CD4-positive, alpha-beta T cell (primary cell): ENCODE measurements around the gene PCED1B. TPM values are rescaled to one million over a fixed set of nuclear protein-coding genes. Genes with fewer than 3 reads are reported as not detected.
"Not testable (repeated sequence)": the region's sequence is repeated elsewhere in the genome, so short reads cannot be mapped to it uniquely, and the experiment has no call there.

Experiments used
- ATAC-seq: fragments of 200-7000 bp; cut with Tn5 transposase; one replicate; pipeline ENCODE4 v1.10.0; 2022; ENCODE audit warnings: mild to moderate bottlenecking; ENCODE audit not compliant: poor library complexity
- CTCF ChIA-PET: fragments of 350-600 bp; sonication (Branson Sonifier 250); formaldehyde crosslinking; loops from one replicate; lab custom pipeline; 2021; ENCODE audit warnings: antibody characterized with exemption, inconsistent platforms; lab: Charles Lee
- POLR2A ChIA-PET: fragments of 350-600 bp; sonication (Branson Sonifier 250); formaldehyde crosslinking; loops from one replicate; lab custom pipeline; 2021; ENCODE audit warnings: antibody characterized with exemption, inconsistent platforms; lab: Charles Lee
- DNase-seq, 14 experiments: peaks; one replicate each; pipeline ENCODE4 v3.0.0-alpha.2; 2013 to 2020; ENCODE audit warnings: mixed read lengths in 2 of 14
- H3K27ac ChIP-seq, 2 donors: one replicate each; pipeline versions ENCODE4 v1.5.1 to v1.7.0; 2013; ENCODE audit warnings: low read length in 2 of 2, low read depth in 1 of 2, mild to moderate bottlenecking in 1 of 2
- H3K27me3 ChIP-seq, 2 experiments: 1 replicate in 1 of 2; 2 replicates in 1 of 2; pipeline versions ENCODE4 v1.6.1 to v1.7.0; 2013; ENCODE audit warnings: low read length in 2 of 2, control low read depth in 1 of 2, mild to moderate bottlenecking in 1 of 2, moderate library complexity in 1 of 2; ENCODE audit not compliant: insufficient read depth in 2 of 2, control insufficient read depth in 1 of 2
- H3K36me3 ChIP-seq: one replicate; pipeline ENCODE4 v1.6.1; 2013; ENCODE audit warnings: low read length, control low read depth; ENCODE audit not compliant: insufficient read depth
- H3K4me1 ChIP-seq: one replicate; pipeline ENCODE4 v1.6.1; 2013; ENCODE audit warnings: low read length, control low read depth; ENCODE audit not compliant: insufficient read depth
- H3K4me3 ChIP-seq: one replicate; pipeline ENCODE4 v1.5.1; 2013; ENCODE audit warnings: mild to moderate bottlenecking, low read length, moderate library complexity
- H3K9me3 ChIP-seq, 2 experiments: 1 replicate in 1 of 2; 2 replicates in 1 of 2; pipeline versions ENCODE4 v1.6.1 to v1.7.0; 2013; ENCODE audit warnings: low read length in 2 of 2, mild to moderate bottlenecking in 2 of 2, control low read depth in 1 of 2, moderate library complexity in 1 of 2; ENCODE audit not compliant: control insufficient read depth in 1 of 2, insufficient read depth in 1 of 2
- H3K27ac Mint-ChIP-seq: one replicate; pipeline ENCODE4 v1.8.0; 2020; ENCODE audit warnings: mixed read lengths
- H3K27me3 Mint-ChIP-seq: one replicate; pipeline ENCODE4 v1.8.0; 2021; ENCODE audit warnings: mixed read lengths
- H3K36me3 Mint-ChIP-seq: one replicate; pipeline ENCODE4 v1.8.0; 2021; ENCODE audit warnings: low read depth, mixed read lengths
- H3K4me1 Mint-ChIP-seq: one replicate; pipeline ENCODE4 v1.8.0; 2021; ENCODE audit warnings: low read depth, mixed read lengths
- H3K4me3 Mint-ChIP-seq: one replicate; pipeline ENCODE4 v1.8.0; 2020; ENCODE audit warnings: mild to moderate bottlenecking, mixed read lengths
- H3K9me3 Mint-ChIP-seq: one replicate; pipeline ENCODE4 v1.8.0; 2020; ENCODE audit warnings: mixed read lengths
- intact Hi-C, 2 experiments: fragments of 100-400 bp; cut with DNase I in 1 of 2; cut with micrococcal nuclease in 1 of 2; formaldehyde crosslinking; loops; one replicate each; pipeline versions ENCODE4 v1.15.1 to v1.9.0; 2023 to 2025; cut with DNase I, micrococcal nuclease
- total RNA-seq, 174 experiments: library from RNA in 2 of 174; stranded (reverse) in 2 of 174; gene quantifications; one replicate each; pipeline ENCODE4 v1.2.3 and lab custom pipeline; 2021 to 2026
- TF ChIP-seq, protein P1 (sequence below): fragments of 200-600 bp; IDR thresholded peaks from one replicate; pipeline ENCODE4 v1.8.0; 2022; ENCODE audit warnings: antibody characterized with exemption, mild to moderate bottlenecking

Gene PCED1B
- total RNA-seq, 2 experiments from 2014 or later: 18.7 to 20.0 TPM

DNA sequence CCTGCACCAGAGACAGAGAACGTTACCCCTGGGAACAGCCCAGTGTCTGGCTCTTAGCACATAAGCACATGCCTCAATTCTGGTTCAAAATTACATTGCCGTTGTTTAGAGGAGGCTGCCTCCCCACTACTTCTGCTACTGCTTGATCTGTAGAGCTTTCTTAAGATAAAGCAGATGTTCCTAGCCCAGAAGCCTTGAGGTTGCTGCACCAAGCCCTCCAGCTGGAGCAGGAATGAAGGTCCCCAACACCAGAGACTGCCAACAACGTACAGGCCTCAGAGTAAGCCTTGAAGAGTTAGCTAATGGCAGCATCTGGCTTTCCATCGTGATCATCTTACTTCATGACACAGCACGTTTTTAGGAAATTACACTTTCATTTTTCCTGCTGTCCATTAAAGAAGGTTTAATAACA, 35.1 kb downstream of the PCED1B start:
- Mint-ChIP-seq H3K4me1 (peaks cover 27% of the 10 kb centered on the region), H3K36me3 (peaks cover 85% of the 10 kb centered on the region), H3K4me3 (no peak overlapping the region), H3K9me3 (no peaks in the 10 kb centered on the region), H3K27me3 (no peaks in the 10 kb centered on the region), H3K27ac (no peak overlapping the region)
- no peak overlapping the region for H3K4me3 ChIP-seq
- H3K9me3 ChIP-seq: no peaks in the 10 kb centered on the region
- DNase-seq: no peak
- no peak for ATAC-seq
- intact Hi-C loops: no loop called here
- no peak overlapping the region for H3K27ac ChIP-seq
- peaks cover 16% of the 10 kb centered on the region for H3K36me3 ChIP-seq
- TF ChIP-seq, protein P1, sequence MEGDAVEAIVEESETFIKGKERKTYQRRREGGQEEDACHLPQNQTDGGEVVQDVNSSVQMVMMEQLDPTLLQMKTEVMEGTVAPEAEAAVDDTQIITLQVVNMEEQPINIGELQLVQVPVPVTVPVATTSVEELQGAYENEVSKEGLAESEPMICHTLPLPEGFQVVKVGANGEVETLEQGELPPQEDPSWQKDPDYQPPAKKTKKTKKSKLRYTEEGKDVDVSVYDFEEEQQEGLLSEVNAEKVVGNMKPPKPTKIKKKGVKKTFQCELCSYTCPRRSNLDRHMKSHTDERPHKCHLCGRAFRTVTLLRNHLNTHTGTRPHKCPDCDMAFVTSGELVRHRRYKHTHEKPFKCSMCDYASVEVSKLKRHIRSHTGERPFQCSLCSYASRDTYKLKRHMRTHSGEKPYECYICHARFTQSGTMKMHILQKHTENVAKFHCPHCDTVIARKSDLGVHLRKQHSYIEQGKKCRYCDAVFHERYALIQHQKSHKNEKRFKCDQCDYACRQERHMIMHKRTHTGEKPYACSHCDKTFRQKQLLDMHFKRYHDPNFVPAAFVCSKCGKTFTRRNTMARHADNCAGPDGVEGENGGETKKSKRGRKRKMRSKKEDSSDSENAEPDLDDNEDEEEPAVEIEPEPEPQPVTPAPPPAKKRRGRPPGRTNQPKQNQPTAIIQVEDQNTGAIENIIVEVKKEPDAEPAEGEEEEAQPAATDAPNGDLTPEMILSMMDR: no peak
- ChIA-PET POLR2A (no interaction called here), CTCF (no interaction called here)
- H3K27me3 ChIP-seq: no peaks in the 10 kb centered on the region
- H3K4me1 ChIP-seq: peaks cover 9% of the 10 kb centered on the region

GRCh38 chr12:47117305-47117704, 37.9 kb downstream of the PCED1B start:
- intact Hi-C loops, H3K4me3 ChIP-seq: not testable (repeated sequence)
- peaks cover 69% of the 10 kb centered on the region for H3K36me3 Mint-ChIP-seq

DNA sequence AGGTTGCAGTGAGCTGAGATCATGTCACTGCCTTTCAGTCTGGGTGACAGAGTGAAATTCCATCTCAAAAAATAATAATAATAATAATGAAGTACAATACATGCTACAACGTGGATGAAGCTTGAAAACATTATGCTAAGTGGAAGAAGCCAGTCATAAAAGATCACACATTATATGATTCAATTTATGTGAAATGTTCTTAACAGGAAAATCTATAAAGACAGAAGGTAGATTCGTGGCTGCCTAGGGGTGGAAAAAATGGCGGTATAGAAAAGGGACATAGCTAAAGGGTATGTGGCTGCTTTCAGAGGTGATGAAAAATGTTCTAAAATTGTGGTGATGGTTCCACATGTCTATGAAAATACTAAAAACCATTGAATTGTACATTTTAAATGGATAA, 41.3 kb downstream of the PCED1B start:
- Mint-ChIP-seq H3K27me3 (no peaks in the 10 kb centered on the region), H3K4me1 (peaks cover 16% of the 10 kb centered on the region), H3K9me3 (no peaks in the 10 kb centered on the region), H3K36me3 (peaks cover 60% of the 10 kb centered on the region), H3K4me3 (no peak overlapping the region), H3K27ac (no peak overlapping the region)
- Histone ChIP-seq H3K9me3 (no peaks in the 10 kb centered on the region), H3K4me1 (no peaks in the 10 kb centered on the region), H3K36me3 (no peaks in the 10 kb centered on the region), H3K27me3 (no peaks in the 10 kb centered on the region), H3K4me3 (no peak overlapping the region), H3K27ac (no peak overlapping the region)
- DNase-seq (no peak), ATAC-seq (no peak)
- CTCF ChIA-PET: interaction anchor here (1.6 kb wide), 1 partner anchor 42 kb away, joined by 3 read pairs; no protein-coding TSS in a partner anchor
- TF ChIP-seq, protein P1: no peak
- intact Hi-C loops: no loop called here
- POLR2A ChIA-PET: no interaction called here

More at GRCh38 chr12:47117305-47117704, 37.9 kb downstream of the PCED1B start:
- H3K36me3 ChIP-seq: peaks cover 16% of the 10 kb centered on the region
- H3K4me3 Mint-ChIP-seq, H3K9me3 Mint-ChIP-seq, H3K27me3 Mint-ChIP-seq, POLR2A ChIA-PET, H3K27ac ChIP-seq, H3K27me3 ChIP-seq, H3K4me1 ChIP-seq, DNase-seq, H3K27ac Mint-ChIP-seq, ATAC-seq, CTCF ChIA-PET, H3K4me1 Mint-ChIP-seq, H3K9me3 ChIP-seq: not testable (repeated sequence)

DNA sequence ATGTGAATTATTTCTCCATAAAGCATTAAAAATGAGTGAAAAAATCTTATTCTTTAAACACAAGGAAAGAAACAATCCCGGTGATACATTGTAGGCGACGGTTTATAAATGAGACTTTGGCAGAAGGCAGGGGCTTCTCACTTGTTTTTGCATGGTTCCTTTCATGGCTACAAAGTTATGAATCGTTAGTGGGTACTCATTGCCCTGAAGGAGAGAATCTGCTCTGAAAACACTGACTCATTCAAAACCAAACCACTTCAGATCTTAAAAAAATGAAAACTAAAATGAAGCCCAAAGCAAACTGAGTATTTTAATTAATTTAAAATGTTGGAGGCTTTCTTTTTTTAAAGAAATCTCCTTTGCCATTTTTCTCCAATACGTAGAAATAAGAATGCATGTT, 41.7 kb downstream of the PCED1B start:
- Mint-ChIP-seq H3K27ac (no peak overlapping the region), H3K4me1 (peaks cover 16% of the 10 kb centered on the region), H3K9me3 (no peaks in the 10 kb centered on the region), H3K36me3 (peaks cover 56% of the 10 kb centered on the region), H3K4me3 (no peak overlapping the region), H3K27me3 (no peaks in the 10 kb centered on the region)
- Histone ChIP-seq H3K27ac (no peak overlapping the region), H3K27me3 (no peaks in the 10 kb centered on the region), H3K36me3 (no peaks in the 10 kb centered on the region), H3K9me3 (no peaks in the 10 kb centered on the region), H3K4me3 (no peak overlapping the region), H3K4me1 (no peaks in the 10 kb centered on the region)
- ATAC-seq (no peak), DNase-seq (no peak)
- TF ChIP-seq, protein P1: no peak
- ChIA-PET POLR2A (no interaction called here), CTCF (interaction anchor here (0.7 to 1.6 kb wide), 2 partner anchors 43 to 1155 kb away, joined by 3 to 4 read pairs; no protein-coding TSS in a partner anchor)
- intact Hi-C loops: no loop called here
